GM18861 (cell line): ENCODE results near the gene POU2F3.
A peak's percentile ranks its signal among the peaks of the same experiment; 100 is the strongest.

Experiments
- ATAC-seq: cut with Tn5 transposase; IDR thresholded peaks from one replicate; pipeline ENCODE4 v1.9.1; 2021; ENCODE audit not compliant: unreplicated experiment

POU2F3 gene

GRCh38 chr11:120337355-120338106 is 97.6 kb downstream of the POU2F3 start:
- no peak for ATAC-seq

DNA sequence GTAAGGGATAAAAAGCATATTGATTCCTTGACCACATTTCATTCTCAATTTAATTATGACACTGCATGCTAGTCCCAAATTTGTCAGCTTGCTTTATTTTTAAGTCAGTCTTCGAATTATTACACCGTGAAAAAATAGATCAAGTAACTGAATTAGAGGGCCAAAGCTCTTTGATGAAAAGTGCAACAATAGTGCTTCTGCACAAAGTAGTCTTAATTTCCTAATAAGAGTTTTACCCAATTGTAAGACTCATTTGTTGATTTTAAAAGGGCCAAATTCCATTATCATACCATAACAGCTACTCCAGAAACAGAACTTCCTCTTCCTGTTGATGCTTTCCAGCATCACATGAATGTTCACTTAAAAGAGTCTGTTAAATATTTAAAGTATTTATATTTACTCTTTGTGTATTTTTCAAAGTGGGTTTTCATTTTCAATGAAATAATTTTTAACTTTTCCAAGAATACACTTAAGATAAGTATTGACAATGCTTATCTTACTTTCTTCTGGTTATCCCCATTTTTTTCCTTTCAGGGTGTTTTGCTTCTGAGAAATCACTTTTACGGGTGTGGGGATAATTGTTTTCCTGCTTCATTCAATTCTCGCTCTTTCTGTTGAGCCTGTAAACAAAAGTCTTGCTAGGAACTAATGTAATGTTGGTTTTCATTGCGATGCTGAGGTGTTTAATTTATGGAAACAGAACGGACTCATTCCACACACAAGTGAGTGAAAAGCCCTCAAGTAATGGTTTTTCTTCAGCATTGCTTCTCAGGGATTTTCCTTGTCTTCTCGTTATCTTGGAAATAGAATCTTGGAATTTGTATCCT is 98.4 kb downstream of the POU2F3 start:
- no peak for ATAC-seq

DNA sequence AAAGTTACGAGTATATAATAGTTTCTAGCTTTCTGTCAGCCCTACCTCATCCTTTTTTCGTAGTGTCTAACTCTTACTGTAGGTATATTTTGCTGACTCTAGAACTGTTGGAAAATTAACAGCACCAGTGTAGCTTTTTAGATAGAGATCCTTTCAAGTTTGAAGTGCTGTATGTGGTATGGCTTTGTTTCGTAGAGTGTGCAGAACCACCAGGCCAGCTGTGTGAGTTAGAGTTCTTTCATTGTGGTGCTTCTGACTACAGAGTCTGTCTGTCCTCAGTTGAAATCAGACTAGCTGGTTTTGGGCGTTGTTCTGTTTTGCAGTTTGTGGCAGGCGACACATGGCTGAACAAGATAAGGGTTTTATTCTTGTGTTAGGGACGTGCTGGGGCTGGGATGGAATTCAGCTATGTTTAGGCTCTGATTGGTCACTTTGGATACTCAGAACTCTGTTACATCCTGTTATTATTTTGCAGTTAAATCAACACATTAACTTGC is 99.5 kb downstream of the POU2F3 start:
- ATAC-seq, result no peak

GRCh38 chr11:120340529-120340928 is 100.6 kb downstream of the POU2F3 start:
- ATAC-seq, result no peak

DNA sequence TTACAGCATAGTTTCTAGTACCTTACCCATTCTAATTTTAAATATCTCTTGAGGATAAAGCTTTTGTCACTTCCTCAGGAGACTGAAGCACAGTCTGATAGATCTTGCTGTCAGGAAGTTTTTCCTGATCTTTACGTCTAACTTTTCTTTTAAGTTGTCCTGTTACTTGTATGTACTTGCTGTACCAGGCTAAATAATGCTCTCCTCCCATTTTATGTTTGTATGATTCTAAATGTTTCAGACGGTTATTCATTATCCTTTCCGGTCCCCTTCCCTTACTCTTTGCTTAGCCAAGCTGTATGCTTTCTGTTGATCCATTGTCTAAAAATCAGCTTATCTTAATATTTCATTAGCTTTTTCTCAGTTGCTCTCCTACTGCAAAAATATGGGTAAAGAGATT is 102.3 kb downstream of the POU2F3 start:
- no peak for ATAC-seq

GRCh38 chr11:120342678-120343077 is 102.7 kb downstream of the POU2F3 start:
- ATAC-seq, result no peak

DNA sequence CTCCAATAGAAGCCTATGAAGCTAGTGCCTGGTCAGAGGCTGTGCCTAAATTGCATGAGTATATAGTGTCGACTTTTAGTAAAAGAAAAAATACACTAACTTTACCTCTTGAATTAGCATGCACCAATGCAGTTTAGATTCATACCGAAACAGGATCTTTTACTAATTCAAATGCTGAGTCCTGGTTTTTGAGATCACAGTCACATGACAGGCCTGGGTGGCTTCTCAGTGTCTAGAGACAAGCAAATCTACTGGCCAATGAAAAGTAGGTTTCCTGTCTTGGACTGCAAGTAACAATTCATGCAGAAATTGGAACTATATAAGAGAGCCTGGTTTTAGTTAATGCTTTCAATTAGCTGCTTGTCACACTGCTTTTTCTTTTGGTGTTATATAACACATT is 103.5 kb downstream of the POU2F3 start:
- peak; percentile 62 for ATAC-seq

DNA sequence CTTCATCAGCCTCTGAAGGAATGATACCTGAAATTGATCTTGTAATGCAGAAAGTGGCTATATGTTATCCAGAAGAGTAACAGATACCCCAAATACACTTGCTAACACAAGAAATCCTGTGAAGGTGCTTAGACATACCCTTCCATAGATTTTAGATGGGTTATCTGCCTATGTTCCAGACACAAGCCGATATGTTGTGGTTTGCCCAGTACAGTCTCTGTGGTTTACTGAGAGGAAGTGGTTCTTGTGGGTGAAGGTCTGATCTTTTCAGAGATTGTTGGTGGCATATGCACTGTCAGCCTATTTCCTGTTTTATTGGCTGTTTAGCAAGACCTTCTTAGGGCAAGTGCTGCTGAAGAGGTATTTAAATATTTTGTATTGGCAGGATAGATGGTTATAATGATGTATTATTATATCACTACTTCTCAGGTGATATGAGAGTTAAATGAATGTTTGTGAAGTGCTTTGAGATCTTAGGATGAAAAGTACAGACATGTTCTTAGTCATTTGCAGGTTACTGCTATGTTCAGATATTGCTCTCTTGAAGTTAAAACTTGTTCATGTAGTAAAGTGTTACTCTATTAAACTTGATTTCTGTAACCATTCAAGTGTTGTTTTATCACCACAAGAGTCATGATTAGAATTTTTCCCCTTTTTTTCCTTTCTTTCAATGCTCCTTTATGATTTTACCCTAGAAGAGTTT is 104.5 kb downstream of the POU2F3 start:
- ATAC-seq, result peak; percentile 72

GRCh38 chr11:120346233-120346632 is 106.3 kb downstream of the POU2F3 start:
- ATAC-seq, result no peak

DNA sequence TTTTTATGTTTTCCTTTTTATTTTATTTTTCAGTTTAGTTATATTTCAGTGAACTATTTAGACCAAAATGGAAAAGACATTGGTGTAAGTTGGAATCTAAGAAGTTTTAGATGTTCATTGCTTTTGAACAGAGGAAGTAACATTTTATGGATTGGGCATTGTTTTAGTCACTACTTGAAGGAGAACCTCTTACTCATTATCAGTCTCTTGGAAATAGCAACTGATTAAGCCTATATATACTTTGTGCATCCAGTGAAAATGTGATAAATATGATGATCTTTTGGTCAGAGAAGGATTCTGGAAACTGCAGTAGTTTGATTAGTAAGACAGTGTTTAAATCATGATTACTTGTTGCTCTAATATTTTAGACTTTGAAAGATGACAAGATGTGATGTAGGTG is 110.7 kb downstream of the POU2F3 start:
- ATAC-seq, result no peak

- no peak for ATAC-seq
These were observed 112.5 kb downstream of the POU2F3 start for GRCh38 chr11:120352405-120352804.

GRCh38 chr11:120354068-120354467 is 114.1 kb downstream of the POU2F3 start:
- ATAC-seq, result no peak

DNA sequence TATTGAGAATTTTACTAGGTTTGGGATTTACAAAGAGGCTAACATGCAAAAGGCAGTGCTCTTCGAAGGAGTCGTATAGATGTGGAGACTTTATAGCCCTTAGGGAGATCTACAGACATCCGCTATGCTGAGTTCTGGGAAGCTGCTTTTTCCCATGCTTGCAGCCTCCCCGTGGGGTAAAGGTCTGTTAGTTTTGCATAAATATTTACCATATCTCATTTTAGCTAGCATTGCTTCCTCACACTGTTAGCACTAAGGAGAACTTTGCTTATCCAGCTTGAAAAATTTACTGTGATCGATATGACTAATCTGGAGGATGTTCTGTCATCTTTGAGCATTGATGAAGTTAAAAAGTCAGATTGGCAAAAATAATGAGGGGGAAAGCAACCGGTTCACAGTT is 114.8 kb downstream of the POU2F3 start:
- ATAC-seq, result no peak

GRCh38 chr11:120357620-120358019 is 117.7 kb downstream of the POU2F3 start:
- ATAC-seq, result no peak

- no peak for ATAC-seq
These were observed 118.8 kb downstream of the POU2F3 start for GRCh38 chr11:120358729-120359128.

- no peak for ATAC-seq
These were observed 123.5 kb downstream of the POU2F3 start for GRCh38 chr11:120363436-120363835.

GRCh38 chr11:120365512-120365911 is 125.6 kb downstream of the POU2F3 start:
- ATAC-seq, result no peak
